HEK293 (cell line): ENCODE data around the gene GALNT9.
A peak's percentile ranks its signal among the peaks of the same experiment; 100 is the strongest.

Experiments
- CTCF ChIA-PET: fragments of 350-600 bp; formaldehyde crosslinking; extraction: SDS; loops from one replicate; lab custom pipeline; 2021; ENCODE audit warnings: antibody characterized with exemption; lab: Yijun Ruan, JAX
- POLR2A ChIA-PET: fragments of 300-600 bp; formaldehyde crosslinking; extraction: SDS; loops from one replicate; lab custom pipeline; 2020; ENCODE audit warnings: antibody characterized with exemption, inconsistent platforms; lab: Yijun Ruan, JAX
- H3K27ac ChIP-seq: fragments of 200-500 bp; sonication (Bioruptor generic); 2 replicates; pipeline ENCODE4 v1.5.1; 2014; ENCODE audit warnings: low read depth, low read length, control low read depth, inconsistent platforms; ENCODE audit errors: extremely low read depth
- H3K36me3 ChIP-seq, 2 experiments: fragments of 200-500 bp in 1 of 2; sonication (Bioruptor generic) in 1 of 2; 1 replicate in 1 of 2; 2 replicates in 1 of 2; pipeline ENCODE4 v1.5.1; 2014 to 2017; ENCODE audit warnings: inconsistent platforms in 2 of 2, low read length in 2 of 2; ENCODE audit not compliant: control insufficient read depth in 2 of 2, insufficient read depth in 1 of 2
- H3K4me1 ChIP-seq: fragments of 200-500 bp; sonication (Bioruptor generic); 2 replicates; pipeline ENCODE4 v1.5.1; 2014; ENCODE audit warnings: mild to moderate bottlenecking, low read length, inconsistent platforms; ENCODE audit not compliant: control insufficient read depth, insufficient read depth
- H3K4me3 ChIP-seq: 2 replicates; pipeline ENCODE4 v1.5.1; 2011; ENCODE audit warnings: low read depth, mild to moderate bottlenecking, control low read depth, low read length, moderate library complexity
- H3K9me3 ChIP-seq: fragments of 200-500 bp; sonication (Bioruptor generic); 2 replicates; pipeline ENCODE4 v1.5.1; 2014; ENCODE audit warnings: low read depth, low read length, inconsistent platforms; ENCODE audit not compliant: control insufficient read depth, insufficient read depth
- BCL11B ChIP-seq: fragments of 450-650 bp; formaldehyde crosslinking; IDR thresholded peaks from 2 replicates; pipeline ENCODE4 v1.5.1; 2016; ENCODE audit warnings: low read depth, missing biosample characterization, missing genetic modification characterization
- EGR2 ChIP-seq: fragments of 450-650 bp; formaldehyde crosslinking; IDR thresholded peaks from 2 replicates; pipeline ENCODE4 v1.5.1; 2016; ENCODE audit warnings: low read depth, missing biosample characterization, missing genetic modification characterization
- GLI2 ChIP-seq: fragments of 450-650 bp; formaldehyde crosslinking; IDR thresholded peaks from 2 replicates; pipeline ENCODE4; 2017; ENCODE audit warnings: missing biosample characterization, missing genetic modification characterization, low read depth, borderline replicate concordance
- PRDM4 ChIP-seq: fragments of 450-650 bp; formaldehyde crosslinking; IDR thresholded peaks from 2 replicates; pipeline ENCODE4 v1.5.1; 2017; ENCODE audit warnings: missing biosample characterization, missing genetic modification characterization
- RBAK ChIP-seq: fragments of 450-650 bp; formaldehyde crosslinking; IDR thresholded peaks from 2 replicates; pipeline ENCODE4 v1.5.1; 2016; ENCODE audit warnings: missing biosample characterization, missing genetic modification characterization
- SALL2 ChIP-seq: fragments of 450-650 bp; formaldehyde crosslinking; IDR thresholded peaks from 2 replicates; pipeline ENCODE4 v1.5.0; 2017; ENCODE audit warnings: missing biosample characterization, mild to moderate bottlenecking, missing genetic modification characterization, borderline replicate concordance
- ZFHX2 ChIP-seq: fragments of 450-650 bp; formaldehyde crosslinking; conservative IDR thresholded peaks from 2 replicates; pipeline ENCODE4 v1.5.1; 2016; ENCODE audit warnings: missing biosample characterization, missing genetic modification characterization
- ZFP37 ChIP-seq: fragments of 450-650 bp; formaldehyde crosslinking; IDR thresholded peaks from 2 replicates; pipeline ENCODE4 v1.5.1; 2016; ENCODE audit warnings: missing biosample characterization, missing genetic modification characterization
- ZNF112 ChIP-seq: fragments of 450-650 bp; formaldehyde crosslinking; IDR thresholded peaks from 2 replicates; pipeline ENCODE4 v1.5.0; 2017; ENCODE audit warnings: missing biosample characterization, missing genetic modification characterization
- ZNF2 ChIP-seq: fragments of 450-650 bp; formaldehyde crosslinking; IDR thresholded peaks from 2 replicates; pipeline ENCODE4 v1.5.1; 2016; ENCODE audit warnings: missing biosample characterization, missing genetic modification characterization
- ZNF221 ChIP-seq: fragments of 450-650 bp; formaldehyde crosslinking; IDR thresholded peaks from 2 replicates; pipeline ENCODE4 v1.5.1; 2017; ENCODE audit warnings: missing biosample characterization, missing genetic modification characterization, borderline replicate concordance
- ZNF302 ChIP-seq: fragments of 450-650 bp; formaldehyde crosslinking; IDR thresholded peaks from 2 replicates; pipeline ENCODE4 v1.5.1; 2016; ENCODE audit warnings: missing biosample characterization, missing genetic modification characterization, low read depth
- ZNF394 ChIP-seq: fragments of 450-650 bp; formaldehyde crosslinking; IDR thresholded peaks from 2 replicates; pipeline ENCODE4 v1.5.1; 2016; ENCODE audit warnings: missing biosample characterization, missing genetic modification characterization, mild to moderate bottlenecking, moderate library complexity, borderline replicate concordance
- ZNF501 ChIP-seq: fragments of 450-650 bp; formaldehyde crosslinking; IDR thresholded peaks from 2 replicates; pipeline ENCODE4 v1.5.1; 2016; ENCODE audit warnings: missing biosample characterization, missing genetic modification characterization
- ZNF510 ChIP-seq: fragments of 450-650 bp; formaldehyde crosslinking; IDR thresholded peaks from 2 replicates; pipeline ENCODE4 v1.5.1; 2018; ENCODE audit warnings: mild to moderate bottlenecking, missing genetic modification characterization, missing biosample characterization; ENCODE audit not compliant: insufficient replicate concordance
- ZNF544 ChIP-seq: fragments of 450-650 bp; formaldehyde crosslinking; IDR thresholded peaks from 2 replicates; pipeline ENCODE4 v1.5.0; 2017; ENCODE audit warnings: missing biosample characterization, missing genetic modification characterization
- ZNF571 ChIP-seq: fragments of 450-650 bp; formaldehyde crosslinking; IDR thresholded peaks from 2 replicates; pipeline ENCODE4 v1.5.0; 2017; ENCODE audit warnings: missing biosample characterization, missing genetic modification characterization
- ZNF791 ChIP-seq: fragments of 450-650 bp; formaldehyde crosslinking; IDR thresholded peaks from 2 replicates; pipeline ENCODE4 v1.5.1; 2016; ENCODE audit warnings: missing biosample characterization, missing genetic modification characterization
- ZNF792 ChIP-seq: fragments of 450-650 bp; formaldehyde crosslinking; IDR thresholded peaks from 2 replicates; pipeline ENCODE4 v1.5.1; 2016; ENCODE audit warnings: missing biosample characterization, missing genetic modification characterization

Gene GALNT9

GRCh38 chr12:132375747-132376463, 46.5 kb upstream of the GALNT9 start:
- TF ChIP-seq ZNF791 (tag by site-specific recombination) (no peak), ZNF2 (tag by site-specific recombination) (no peak), ZNF571 (tag by site-specific recombination) (no peak), ZNF792 (tag by site-specific recombination) (no peak), ZNF112 (tag by site-specific recombination) (no peak), BCL11B (no peak), ZNF302 (tag by site-specific recombination) (no peak), ZNF510 (tag by site-specific recombination) (no peak), ZNF501 (tag by site-specific recombination) (no peak)
- no peaks in the 10 kb centered on the region for H3K9me3 ChIP-seq
- H3K27ac ChIP-seq = no peak overlapping the region
- ChIA-PET CTCF (no interaction called here), POLR2A (no interaction called here)
- no peak overlapping the region for H3K4me3 ChIP-seq
- H3K4me1 ChIP-seq = no peaks in the 10 kb centered on the region
- no peaks in the 10 kb centered on the region for H3K36me3 ChIP-seq

GRCh38 chr12:132374612-132375445, 45.4 kb upstream of the GALNT9 start:
- no peak overlapping the region for H3K4me3 ChIP-seq
- no peaks in the 10 kb centered on the region for H3K36me3 ChIP-seq
- no peaks in the 10 kb centered on the region for H3K4me1 ChIP-seq
- TF ChIP-seq SALL2 (tag by site-specific recombination) (no peak), RBAK (no peak), PRDM4 (tag by site-specific recombination) (peak; percentile 87), ZFP37 (tag by site-specific recombination) (no peak), ZNF221 (no peak), GLI2 (tag by site-specific recombination) (no peak), EGR2 (tag by site-specific recombination) (peak; percentile 92), ZNF394 (tag by site-specific recombination) (no peak), ZNF544 (tag by site-specific recombination) (no peak), ZNF302 (tag by site-specific recombination) (no peak), ZFHX2 (tag by site-specific recombination) (peak; percentile 89)
- no peak overlapping the region for H3K27ac ChIP-seq
- ChIA-PET CTCF (interaction anchor here (0.6 to 0.7 kb wide), 2 partner anchors 47 to 142 kb away, joined by 3 read pairs; no protein-coding TSS in a partner anchor), POLR2A (no interaction called here)
- H3K9me3 ChIP-seq = no peaks in the 10 kb centered on the region
